ENCODE results near the gene PRRG2. TPM values are rescaled to one million over a fixed set of nuclear protein-coding genes. Genes with fewer than 3 reads are reported as not detected.
A peak's percentile ranks its signal among the peaks of the same experiment; 100 is the strongest.

Gene PRRG2
- total RNA-seq, 1 experiment from 2014 or later: 0.56 TPM

GRCh38 chr19:49557641-49558325 is 23.3 kb upstream of the PRRG2 start:
- DNase-seq (ENCODE audit: low spot score): no peak

GRCh38 chr19:49558591-49558990 is 22.5 kb upstream of the PRRG2 start:
- DNase-seq (ENCODE audit: low spot score): no peak

GRCh38 chr19:49559443-49559842 is 21.7 kb upstream of the PRRG2 start:
- no peak for DNase-seq (ENCODE audit: low spot score)

- no peak for DNase-seq (ENCODE audit: low spot score)
Observed at GRCh38 chr19:49559928-49560327, 21.2 kb upstream of the PRRG2 start.

GRCh38 chr19:49560358-49560900 is 20.7 kb upstream of the PRRG2 start:
- no peak for DNase-seq (ENCODE audit: low spot score)

GRCh38 chr19:49564616-49565045 is 16.5 kb upstream of the PRRG2 start:
- no peak for DNase-seq (ENCODE audit: low spot score)

- DNase-seq (ENCODE audit: low spot score): no peak
Observed at GRCh38 chr19:49565261-49565660, 15.9 kb upstream of the PRRG2 start.

- DNase-seq (ENCODE audit: low spot score): no peak
Observed at GRCh38 chr19:49566302-49566701, 14.8 kb upstream of the PRRG2 start.

GRCh38 chr19:49567861-49568441 is 13.2 kb upstream of the PRRG2 start:
- no peak for DNase-seq (ENCODE audit: low spot score)

- peak; percentile 79 for DNase-seq (ENCODE audit: low spot score)
Observed at GRCh38 chr19:49570138-49570856, 10.8 kb upstream of the PRRG2 start.

GRCh38 chr19:49570997-49571676 is 10.0 kb upstream of the PRRG2 start:
- DNase-seq (ENCODE audit: low spot score): peak; percentile 57

- DNase-seq (ENCODE audit: low spot score): no peak
Observed at GRCh38 chr19:49573009-49573408, 8.1 kb upstream of the PRRG2 start.

- no peak for DNase-seq (ENCODE audit: low spot score)
Observed at GRCh38 chr19:49573425-49573824, 7.7 kb upstream of the PRRG2 start.

GRCh38 chr19:49574206-49574755 is 6.8 kb upstream of the PRRG2 start:
- DNase-seq (ENCODE audit: low spot score): no peak

GRCh38 chr19:49579193-49579592 is 1.9 kb upstream of the PRRG2 start:
- DNase-seq (ENCODE audit: low spot score): no peak

GRCh38 chr19:49579947-49580263 is 1.2 kb upstream of the PRRG2 start:
- no peak for DNase-seq (ENCODE audit: low spot score)

- peak; percentile 97 for DNase-seq (ENCODE audit: low spot score)
Observed at GRCh38 chr19:49580264-49581006, 681 bp upstream of the PRRG2 start, which contains the start of gene NOSIP. Gene NOSIP (minus strand): TSS chr19:49580556. CDS start chr19:49560691, 19,865 bp downstream.

- DNase-seq (ENCODE audit: low spot score): no peak
Observed at GRCh38 chr19:49583239-49583638, 2.1 kb downstream of the PRRG2 start.

- DNase-seq (ENCODE audit: low spot score): no peak
Observed at GRCh38 chr19:49585023-49585422, 3.9 kb downstream of the PRRG2 start.

GRCh38 chr19:49587227-49587626 is 6.1 kb downstream of the PRRG2 start:
- DNase-seq (ENCODE audit: low spot score): no peak
